Measurements from ENCODE around the gene CDRT4.

GRCh38 chr17:15465045-15465701 lies 2.2 kb downstream of the CDRT4 start:
- TF ChIP-seq, protein P1, sequence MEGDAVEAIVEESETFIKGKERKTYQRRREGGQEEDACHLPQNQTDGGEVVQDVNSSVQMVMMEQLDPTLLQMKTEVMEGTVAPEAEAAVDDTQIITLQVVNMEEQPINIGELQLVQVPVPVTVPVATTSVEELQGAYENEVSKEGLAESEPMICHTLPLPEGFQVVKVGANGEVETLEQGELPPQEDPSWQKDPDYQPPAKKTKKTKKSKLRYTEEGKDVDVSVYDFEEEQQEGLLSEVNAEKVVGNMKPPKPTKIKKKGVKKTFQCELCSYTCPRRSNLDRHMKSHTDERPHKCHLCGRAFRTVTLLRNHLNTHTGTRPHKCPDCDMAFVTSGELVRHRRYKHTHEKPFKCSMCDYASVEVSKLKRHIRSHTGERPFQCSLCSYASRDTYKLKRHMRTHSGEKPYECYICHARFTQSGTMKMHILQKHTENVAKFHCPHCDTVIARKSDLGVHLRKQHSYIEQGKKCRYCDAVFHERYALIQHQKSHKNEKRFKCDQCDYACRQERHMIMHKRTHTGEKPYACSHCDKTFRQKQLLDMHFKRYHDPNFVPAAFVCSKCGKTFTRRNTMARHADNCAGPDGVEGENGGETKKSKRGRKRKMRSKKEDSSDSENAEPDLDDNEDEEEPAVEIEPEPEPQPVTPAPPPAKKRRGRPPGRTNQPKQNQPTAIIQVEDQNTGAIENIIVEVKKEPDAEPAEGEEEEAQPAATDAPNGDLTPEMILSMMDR (IDR thresholded peaks at IDR 0.05; ENCODE audit: extremely low read depth in 1 of 2, insufficient read depth in 1 of 2, low read depth in 1 of 2, low read length in 2 of 2) = no peak
- no peak for TF ChIP-seq POLR2AphosphoS5 (IDR thresholded peaks at IDR 0.05; ENCODE audit: insufficient read depth, low read depth, low read length)
- TF ChIP-seq EZH2 (IDR thresholded peaks at IDR 0.05; ENCODE audit: borderline replicate concordance, low read depth, low read length, severe bottlenecking) = no peak
- TF ChIP-seq POLR2A (IDR thresholded peaks at IDR 0.05; ENCODE audit: low read depth, low read length) = no peak
- TF ChIP-seq MAX (IDR thresholded peaks at IDR 0.05; ENCODE audit: insufficient read depth, insufficient read length) = no peak
- TF ChIP-seq MYC (IDR thresholded peaks at IDR 0.05; ENCODE audit: low read depth, low read length) = no peak
- no peak for TF ChIP-seq JUN (IDR thresholded peaks at IDR 0.05; ENCODE audit: borderline replicate concordance, insufficient read depth, insufficient read length, low read depth)

Data from endothelial cell of umbilical vein (primary cell).